Dendritic cell treated with granulocyte-macrophage colony-stimulating factor and Interleukin-4, amounts not matched to agents 40 ng/mL and 50 ng/mL, for 4 days (primary cell): ENCODE measurements around the gene CBR1.
A peak's percentile ranks its signal among the peaks of the same experiment; 100 is the strongest.
"Not testable (repeated sequence)": the region's sequence is repeated elsewhere in the genome, so short reads cannot be mapped to it uniquely, and the experiment has no call there.

Source experiments
- H3K27ac Mint-ChIP-seq: one replicate; pipeline ENCODE4 v1.8.0; 2022; ENCODE audit warnings: mild to moderate bottlenecking, mixed read lengths
- H3K27me3 Mint-ChIP-seq: one replicate; pipeline ENCODE4 v1.8.0; 2022; ENCODE audit warnings: mild to moderate bottlenecking, mixed read lengths
- H3K36me3 Mint-ChIP-seq: one replicate; pipeline ENCODE4 v1.8.0; 2022; ENCODE audit warnings: low read depth, mixed read lengths
- H3K4me1 Mint-ChIP-seq: one replicate; pipeline ENCODE4 v1.8.0; 2022; ENCODE audit warnings: low read depth, mixed read lengths
- H3K4me3 Mint-ChIP-seq: one replicate; pipeline ENCODE4 v1.8.0; 2022; ENCODE audit warnings: mild to moderate bottlenecking, moderate library complexity, mixed read lengths
- H3K9me3 Mint-ChIP-seq: one replicate; pipeline ENCODE4 v1.8.0; 2022; ENCODE audit warnings: mixed read lengths
- intact Hi-C: fragments of 100-400 bp; cut with micrococcal nuclease; formaldehyde crosslinking; loops from one replicate; pipeline ENCODE4 v1.15.0; 2022

CBR1 gene

DNA sequence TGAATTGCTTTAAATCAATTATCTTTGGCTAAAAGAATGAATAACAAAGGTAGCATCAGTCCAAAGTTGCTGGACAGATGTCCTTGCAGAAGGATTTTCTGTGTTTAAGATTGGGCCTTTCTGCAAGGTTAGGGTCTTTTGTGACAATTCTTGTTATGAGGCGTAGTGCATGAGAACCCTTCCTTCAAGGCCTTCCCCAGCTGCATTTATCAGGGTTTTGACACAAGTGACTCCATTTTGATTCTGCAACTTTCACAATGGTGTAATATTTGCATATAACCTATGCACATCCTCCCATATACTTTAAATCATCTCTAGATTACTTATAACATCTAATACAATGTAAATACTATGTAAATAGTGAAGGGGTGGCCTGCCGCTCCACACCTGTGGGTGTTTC is 8.4 kb upstream of the CBR1 start:
- no peak overlapping the region for H3K27ac Mint-ChIP-seq
- H3K4me1 Mint-ChIP-seq = peaks cover 6% of the 10 kb centered on the region
- H3K27me3 Mint-ChIP-seq = no peaks in the 10 kb centered on the region
- intact Hi-C loops = loop anchor here (5.0 kb wide), 1 partner anchor 51 kb away; no protein-coding TSS in a partner anchor
- H3K4me3 Mint-ChIP-seq = no peak overlapping the region
- H3K9me3 Mint-ChIP-seq = no peaks in the 10 kb centered on the region
- H3K36me3 Mint-ChIP-seq = peaks cover 32% of the 10 kb centered on the region

GRCh38 chr21:36063375-36064084 is 6.3 kb upstream of the CBR1 start:
- intact Hi-C loops = loop anchor here (2.0 to 5.0 kb wide), 2 partner anchors 17 to 49 kb away; no protein-coding TSS in a partner anchor
- H3K4me1 Mint-ChIP-seq = peaks cover 6% of the 10 kb centered on the region

GRCh38 chr21:36064085-36064460 is 5.8 kb upstream of the CBR1 start:
- H3K9me3 Mint-ChIP-seq = peaks cover 6% of the 10 kb centered on the region
- intact Hi-C loops = loop anchor here (5.0 kb wide), 1 partner anchor 48 kb away; no protein-coding TSS in a partner anchor
- H3K27ac Mint-ChIP-seq = peak overlapping the region; percentile 7
- H3K4me1 Mint-ChIP-seq = peaks cover 6% of the 10 kb centered on the region
- H3K36me3 Mint-ChIP-seq = peaks cover 14% of the 10 kb centered on the region
- H3K4me3 Mint-ChIP-seq = no peak overlapping the region
- no peaks in the 10 kb centered on the region for H3K27me3 Mint-ChIP-seq

More at GRCh38 chr21:36063375-36064084, 6.3 kb upstream of the CBR1 start:
- peaks cover 11% of the 10 kb centered on the region for H3K36me3 Mint-ChIP-seq
- H3K27me3 Mint-ChIP-seq = no peaks in the 10 kb centered on the region
- H3K4me3 Mint-ChIP-seq = no peak overlapping the region
- H3K27ac Mint-ChIP-seq = peak overlapping the region; percentile 7
- H3K9me3 Mint-ChIP-seq = peaks cover under 1% of the 10 kb centered on the region

DNA sequence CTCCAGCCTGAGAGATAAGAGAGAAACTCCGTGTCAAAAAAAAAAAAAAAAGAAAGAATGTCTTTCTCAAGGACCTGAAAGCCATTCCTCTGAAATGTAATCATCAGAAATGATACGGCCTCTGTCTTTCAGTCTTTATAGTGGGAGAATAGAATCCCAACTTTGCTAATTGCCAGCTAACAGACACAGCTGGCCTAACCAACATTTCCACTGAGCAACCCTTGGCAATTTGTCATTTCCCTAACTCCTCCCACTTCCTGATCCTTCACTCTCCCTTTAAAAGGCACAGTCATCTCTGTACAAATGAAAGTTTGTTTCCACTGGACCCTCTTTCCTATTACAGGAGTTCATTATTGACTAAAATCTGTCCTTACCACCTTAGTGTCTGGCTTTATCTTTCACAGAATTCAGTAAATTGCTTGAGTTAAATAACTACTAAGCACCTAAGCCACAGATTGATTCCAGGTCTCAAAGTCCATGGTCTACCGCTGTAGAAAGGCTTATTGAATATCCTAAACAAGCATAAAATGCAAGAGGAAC is 4.3 kb upstream of the CBR1 start:
- intact Hi-C loops = no loop called here
- Mint-ChIP-seq H3K4me1 (peaks cover 14% of the 10 kb centered on the region), H3K27me3 (no peaks in the 10 kb centered on the region), H3K27ac (peak overlapping the region; percentile 38), H3K4me3 (no peak overlapping the region), H3K9me3 (peaks cover 11% of the 10 kb centered on the region), H3K36me3 (peaks cover 19% of the 10 kb centered on the region)

GRCh38 chr21:36068748-36069398 is 951 bp upstream of the CBR1 start:
- Mint-ChIP-seq H3K4me3 (no peak overlapping the region), H3K4me1 (peaks cover 37% of the 10 kb centered on the region), H3K36me3 (peaks cover 48% of the 10 kb centered on the region), H3K27me3 (no peaks in the 10 kb centered on the region), H3K27ac (peak overlapping the region; percentile 96), H3K9me3 (peaks cover 11% of the 10 kb centered on the region)
- intact Hi-C loops = loop anchor here (1.0 kb wide), 1 partner anchor 9 kb away; the partner anchor contains the start of gene SETD4

DNA sequence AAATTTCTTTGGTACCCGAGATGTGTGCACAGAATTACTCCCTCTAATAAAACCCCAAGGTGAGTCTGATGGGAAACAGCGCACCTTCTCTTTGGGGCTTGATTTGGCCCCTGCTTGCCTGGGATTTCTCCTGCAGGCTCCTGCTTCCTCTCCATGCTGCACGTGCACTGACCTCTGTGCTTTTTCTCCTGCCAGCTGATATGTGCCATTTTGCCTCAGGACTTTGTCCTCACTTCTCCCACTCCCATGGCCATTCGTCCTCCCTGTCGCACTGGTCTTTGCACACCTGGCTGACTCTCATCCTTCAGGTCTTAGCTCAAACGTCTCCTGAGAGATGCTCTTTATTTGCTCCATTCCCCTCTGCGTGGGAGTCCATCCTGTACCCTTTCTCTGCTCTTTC is 1.2 kb downstream of the CBR1 start:
- peaks cover 11% of the 10 kb centered on the region for H3K9me3 Mint-ChIP-seq
- peaks cover 37% of the 10 kb centered on the region for H3K4me1 Mint-ChIP-seq
- peak overlapping the region; percentile 11 for H3K27ac Mint-ChIP-seq
- H3K36me3 Mint-ChIP-seq = peaks cover 54% of the 10 kb centered on the region
- intact Hi-C loops = no loop called here
- H3K4me3 Mint-ChIP-seq = peak overlapping the region; percentile 58
- no peaks in the 10 kb centered on the region for H3K27me3 Mint-ChIP-seq

DNA sequence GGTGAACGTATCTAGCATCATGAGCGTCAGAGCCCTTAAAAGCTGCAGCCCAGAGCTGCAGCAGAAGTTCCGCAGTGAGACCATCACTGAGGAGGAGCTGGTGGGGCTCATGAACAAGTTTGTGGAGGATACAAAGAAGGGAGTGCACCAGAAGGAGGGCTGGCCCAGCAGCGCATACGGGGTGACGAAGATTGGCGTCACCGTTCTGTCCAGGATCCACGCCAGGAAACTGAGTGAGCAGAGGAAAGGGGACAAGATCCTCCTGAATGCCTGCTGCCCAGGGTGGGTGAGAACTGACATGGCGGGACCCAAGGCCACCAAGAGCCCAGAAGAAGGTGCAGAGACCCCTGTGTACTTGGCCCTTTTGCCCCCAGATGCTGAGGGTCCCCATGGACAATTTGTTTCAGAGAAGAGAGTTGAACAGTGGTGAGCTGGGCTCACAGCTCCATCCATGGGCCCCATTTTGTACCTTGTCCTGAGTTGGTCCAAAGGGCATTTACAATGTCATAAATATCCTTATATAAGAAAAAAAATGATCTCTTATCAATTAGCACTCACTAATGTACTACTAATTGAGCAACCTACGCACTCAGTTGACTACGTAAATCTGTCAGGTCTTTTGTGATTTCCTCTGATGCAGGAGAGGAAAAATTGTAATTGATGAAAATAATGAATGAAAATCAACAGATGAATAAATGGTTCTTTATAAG is 2.8 kb downstream of the CBR1 start:
- peaks cover 54% of the 10 kb centered on the region for H3K36me3 Mint-ChIP-seq
- H3K4me1 Mint-ChIP-seq = peaks cover 50% of the 10 kb centered on the region
- no peak overlapping the region for H3K4me3 Mint-ChIP-seq
- H3K27me3 Mint-ChIP-seq = no peaks in the 10 kb centered on the region
- H3K27ac Mint-ChIP-seq = peak overlapping the region; percentile 11
- peaks cover 11% of the 10 kb centered on the region for H3K9me3 Mint-ChIP-seq
- intact Hi-C loops = no loop called here

DNA sequence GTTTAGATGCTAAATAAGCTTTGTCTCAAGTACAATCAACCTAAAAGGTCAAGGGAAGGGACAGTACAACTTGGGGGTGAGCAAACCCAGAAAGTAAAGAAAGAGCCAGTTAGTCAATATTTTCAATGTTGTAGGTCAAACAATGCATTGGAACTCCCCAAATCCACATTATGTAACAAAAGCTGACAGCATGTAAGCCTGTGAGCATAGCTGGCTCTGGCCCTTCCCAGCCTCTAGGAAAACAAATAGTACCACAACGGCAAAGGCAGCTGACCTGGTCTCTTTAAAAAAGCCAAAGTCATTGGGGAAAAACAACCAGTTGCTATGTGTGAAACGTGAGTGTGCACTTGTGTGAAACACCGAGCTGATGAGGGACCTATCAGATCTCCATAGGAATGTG is 3.4 kb downstream of the CBR1 start:
- Mint-ChIP-seq H3K4me1 (peaks cover 55% of the 10 kb centered on the region), H3K9me3 (peaks cover 11% of the 10 kb centered on the region), H3K27me3 (no peaks in the 10 kb centered on the region), H3K36me3 (peaks cover 54% of the 10 kb centered on the region), H3K4me3 (no peak overlapping the region), H3K27ac (no peak overlapping the region)
- intact Hi-C loops = no loop called here

- H3K4me1 Mint-ChIP-seq = peaks cover 63% of the 10 kb centered on the region
- intact Hi-C loops, H3K4me3 Mint-ChIP-seq, H3K27me3 Mint-ChIP-seq, H3K9me3 Mint-ChIP-seq, H3K27ac Mint-ChIP-seq: not testable (repeated sequence)
- H3K36me3 Mint-ChIP-seq = peaks cover 51% of the 10 kb centered on the region
These were observed 4.1 kb downstream of the CBR1 start for GRCh38 chr21:36073911-36074310.

- H3K9me3 Mint-ChIP-seq = peaks cover 8% of the 10 kb centered on the region
- peaks cover 38% of the 10 kb centered on the region for H3K36me3 Mint-ChIP-seq
- peaks cover 70% of the 10 kb centered on the region for H3K4me1 Mint-ChIP-seq
- intact Hi-C loops = loop anchor here (5.0 kb wide), 1 partner anchor 37 kb away; no protein-coding TSS in a partner anchor
- no peaks in the 10 kb centered on the region for H3K27me3 Mint-ChIP-seq
- H3K27ac Mint-ChIP-seq = no peak overlapping the region
- H3K4me3 Mint-ChIP-seq = no peak overlapping the region
These were observed 5.3 kb downstream of the CBR1 start for GRCh38 chr21:36075171-36075570.

DNA sequence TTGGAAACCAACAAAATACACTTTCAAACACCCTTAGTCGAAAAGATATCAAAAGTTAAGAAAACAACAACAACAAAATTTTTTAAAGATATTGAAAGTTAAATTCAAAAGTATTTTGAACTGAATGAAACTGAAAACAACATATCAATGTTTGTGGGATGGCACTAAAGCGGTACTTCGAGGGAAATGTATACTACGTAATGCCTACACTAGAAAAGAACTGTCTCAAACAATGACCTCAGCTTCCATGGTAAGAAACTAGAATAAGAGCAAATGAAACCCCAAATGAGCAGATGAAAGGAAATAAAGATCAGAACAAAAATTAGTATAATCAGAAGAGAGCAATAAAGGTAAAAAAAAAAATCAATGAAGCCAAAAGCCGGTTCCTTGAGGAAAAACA is 6.1 kb downstream of the CBR1 start:
- H3K27ac Mint-ChIP-seq = peak overlapping the region; percentile 90
- no peaks in the 10 kb centered on the region for H3K27me3 Mint-ChIP-seq
- peaks cover 33% of the 10 kb centered on the region for H3K36me3 Mint-ChIP-seq
- intact Hi-C loops = loop anchor here (5.0 kb wide), 1 partner anchor 36 kb away; no protein-coding TSS in a partner anchor
- peaks cover 62% of the 10 kb centered on the region for H3K4me1 Mint-ChIP-seq
- H3K9me3 Mint-ChIP-seq = peaks cover 9% of the 10 kb centered on the region
- H3K4me3 Mint-ChIP-seq = no peak overlapping the region

DNA sequence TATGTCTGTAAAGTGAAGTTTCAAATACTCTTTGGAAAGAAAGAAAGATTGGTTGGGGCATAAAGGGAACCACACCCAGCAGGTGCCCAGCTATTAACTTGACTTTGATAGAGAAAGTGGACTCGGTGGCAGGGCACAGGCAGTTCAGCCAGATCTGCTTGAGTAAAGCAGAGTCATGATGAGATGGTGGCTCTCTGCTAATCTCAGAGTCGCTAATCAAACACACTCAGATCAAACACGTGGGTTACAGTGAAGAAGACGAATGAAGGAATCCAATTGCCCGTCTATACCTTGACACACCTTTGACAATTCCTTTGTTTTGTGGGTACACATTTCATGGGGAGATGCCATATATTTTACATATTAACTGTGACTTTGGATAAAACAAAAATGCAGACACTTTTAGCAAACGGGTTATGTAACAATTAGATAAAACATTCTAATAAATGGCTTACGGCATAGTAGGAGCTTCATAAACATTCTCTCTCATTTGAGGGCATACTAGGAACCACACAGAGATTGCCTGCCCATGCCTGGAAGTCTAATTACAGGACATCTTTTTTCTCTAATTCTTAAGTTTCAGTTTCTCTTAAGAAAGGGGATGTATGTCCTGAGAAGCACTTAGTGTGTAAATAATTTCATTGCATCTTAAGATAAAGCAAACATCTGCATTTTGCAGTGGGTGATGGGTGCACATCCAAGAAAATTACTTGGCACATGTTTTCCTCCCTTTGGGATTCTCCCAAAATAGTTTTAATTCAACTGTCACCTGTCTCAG is 7.2 kb downstream of the CBR1 start:
- H3K9me3 Mint-ChIP-seq = peaks cover 9% of the 10 kb centered on the region
- no peak overlapping the region for H3K4me3 Mint-ChIP-seq
- H3K27me3 Mint-ChIP-seq = no peaks in the 10 kb centered on the region
- H3K36me3 Mint-ChIP-seq = peaks cover 21% of the 10 kb centered on the region
- intact Hi-C loops = loop anchor here (5.0 kb wide), 1 partner anchor 35 kb away; no protein-coding TSS in a partner anchor
- peak overlapping the region; percentile 90 for H3K27ac Mint-ChIP-seq
- H3K4me1 Mint-ChIP-seq = peaks cover 51% of the 10 kb centered on the region

DNA sequence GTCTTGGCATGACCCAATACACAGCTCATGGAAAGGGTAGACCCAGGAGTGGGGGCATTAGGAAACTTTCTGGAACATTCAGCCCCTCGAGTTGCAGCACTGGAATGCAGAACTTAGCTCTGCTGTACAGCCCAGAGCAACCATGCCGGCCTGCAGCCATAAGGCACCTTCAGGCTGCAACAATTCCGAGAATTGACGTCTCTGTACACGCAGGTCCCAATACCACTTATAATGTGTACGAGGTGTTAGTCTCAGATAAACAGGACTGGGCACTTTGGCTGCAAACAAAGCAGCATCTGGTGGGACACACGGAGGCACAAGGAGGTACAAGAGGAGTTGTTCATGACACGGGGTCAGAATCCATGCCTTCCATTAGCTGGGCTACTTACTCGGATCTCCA is 7.9 kb downstream of the CBR1 start:
- Mint-ChIP-seq H3K4me1 (peaks cover 44% of the 10 kb centered on the region), H3K9me3 (peaks cover 9% of the 10 kb centered on the region), H3K4me3 (no peak overlapping the region), H3K27me3 (no peaks in the 10 kb centered on the region), H3K36me3 (peaks cover 14% of the 10 kb centered on the region), H3K27ac (peak overlapping the region; percentile 90)
- intact Hi-C loops = loop anchor here (5.0 kb wide), 1 partner anchor 35 kb away; no protein-coding TSS in a partner anchor
